ENCODE measurements around the gene CCDC71.

CCDC71 gene

DNA sequence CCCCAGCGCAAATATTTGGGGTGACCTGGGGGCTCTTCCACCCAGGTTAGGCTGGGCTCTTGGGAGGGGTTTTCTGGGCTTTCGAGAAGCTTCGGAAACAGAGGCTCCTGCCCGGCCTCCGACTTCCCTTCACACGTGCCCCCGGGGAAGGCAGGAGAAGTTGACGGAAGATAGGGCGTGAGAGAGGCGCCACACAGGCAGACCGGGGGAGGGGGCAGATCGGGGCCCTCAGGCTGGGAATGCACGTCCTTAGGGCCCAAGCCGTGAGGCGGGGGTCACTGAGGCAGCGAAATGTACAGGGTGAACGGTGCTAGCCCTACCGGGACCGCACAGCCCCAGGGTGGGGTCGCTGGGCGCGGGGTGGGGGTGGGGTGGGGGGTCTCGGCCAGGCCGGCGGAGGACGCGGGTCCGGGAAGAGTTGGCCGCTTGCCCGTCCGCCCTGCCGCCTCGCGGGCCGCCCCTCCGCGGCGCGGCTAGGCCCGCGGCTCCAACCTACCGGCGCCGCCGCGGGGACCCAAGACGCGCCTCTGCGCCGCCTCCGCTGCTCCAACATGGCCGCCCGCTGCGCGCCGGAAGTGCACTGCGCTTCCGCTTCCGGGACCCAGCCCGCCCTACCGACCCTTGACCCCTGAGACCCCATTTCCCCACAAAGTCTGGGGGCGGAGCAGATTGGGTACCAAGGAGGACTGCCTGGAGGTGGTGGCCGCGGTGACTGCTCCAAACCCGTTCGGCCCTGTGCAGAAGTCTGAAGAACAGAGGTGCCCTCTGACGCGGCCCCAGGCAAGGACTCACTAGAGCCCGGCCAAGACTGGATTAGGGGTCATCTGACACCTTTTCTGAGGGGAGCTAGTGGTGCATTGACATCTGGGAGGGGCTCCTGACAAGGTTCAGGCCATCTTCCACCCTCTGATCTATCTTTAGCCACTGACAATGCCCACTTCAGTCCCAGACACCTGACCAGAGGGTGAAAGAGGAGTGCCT, at the start of gene CCDC71:
Gene CCDC71 (minus strand): TSS at position 561 of the 981 bp plus-strand sequence. CDS start 2,123 bp downstream, outside the sequence.
- FAIRE-seq, result peak; percentile 82
- peak; percentile 91 for DNase-seq (ENCODE audit: low spot score)

GRCh38 chr3:49213998-49214397, 47.9 kb upstream of the CCDC71 start:
- FAIRE-seq (no peak), DNase-seq (ENCODE audit: low spot score) (no peak)

GRCh38 chr3:49213541-49213943, 47.4 kb upstream of the CCDC71 start:
- FAIRE-seq, result no peak
- no peak for DNase-seq (ENCODE audit: low spot score)

DNA sequence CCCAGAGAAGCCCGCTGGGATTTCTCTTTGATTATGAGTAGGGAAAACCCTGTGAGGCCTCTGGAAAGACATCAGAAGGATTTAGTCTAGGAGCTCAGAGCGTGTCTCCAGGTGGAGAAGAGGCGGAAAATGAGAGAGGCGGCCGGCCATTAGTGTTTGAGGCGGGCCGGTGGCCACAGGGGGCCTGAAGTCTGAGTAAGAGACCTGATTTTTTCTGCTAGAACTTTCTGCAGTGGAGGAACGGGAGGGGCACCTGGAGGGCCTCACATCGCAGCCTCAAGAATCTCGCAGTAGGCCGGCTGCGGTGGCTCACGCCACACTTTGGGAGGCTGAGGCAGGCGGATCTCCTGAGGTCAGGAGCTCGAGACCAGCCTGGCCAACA, 33.8 kb upstream of the CCDC71 start:
- DNase-seq (ENCODE audit: low spot score) (peak; percentile 6), FAIRE-seq (no peak)

DNA sequence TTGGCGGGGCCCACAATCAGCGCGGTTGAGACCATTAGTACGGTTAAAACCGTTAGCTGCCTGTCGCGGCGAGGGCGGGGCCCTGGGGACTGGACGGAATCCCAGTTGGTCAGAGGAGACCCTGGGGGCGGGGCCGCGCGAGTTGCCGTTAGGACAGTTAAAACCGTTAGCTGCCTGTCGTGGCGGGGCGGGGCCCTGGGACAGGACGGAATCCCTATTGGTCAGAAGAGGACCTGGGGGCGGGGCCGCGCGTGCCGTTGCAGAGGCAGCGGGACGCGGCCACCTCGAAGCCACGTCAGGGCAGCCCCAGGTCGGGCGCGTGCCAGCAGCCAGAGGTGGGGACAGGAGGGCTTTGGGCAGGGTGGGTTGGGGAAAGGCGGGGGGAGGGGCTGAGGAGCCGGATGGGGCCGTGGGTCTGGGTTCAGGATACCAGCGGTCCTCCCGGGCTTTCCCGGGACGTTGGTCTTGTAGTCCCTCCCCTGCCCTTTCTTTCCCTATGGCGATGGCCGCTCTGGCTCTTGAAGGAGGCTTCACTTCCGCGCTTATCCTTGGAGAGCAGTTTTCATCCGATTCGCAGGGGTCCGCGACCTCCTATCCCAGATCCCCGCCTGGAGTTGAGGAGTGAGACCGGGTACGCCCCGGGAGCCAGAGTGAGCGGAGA, 33.2 kb upstream of the CCDC71 start:
- no peak for FAIRE-seq
- DNase-seq (ENCODE audit: low spot score), result peak; percentile 73

- DNase-seq (ENCODE audit: low spot score) (no peak), FAIRE-seq (no peak)
Measured at GRCh38 chr3:49198611-49199230, 32.6 kb upstream of the CCDC71 start.

DNA sequence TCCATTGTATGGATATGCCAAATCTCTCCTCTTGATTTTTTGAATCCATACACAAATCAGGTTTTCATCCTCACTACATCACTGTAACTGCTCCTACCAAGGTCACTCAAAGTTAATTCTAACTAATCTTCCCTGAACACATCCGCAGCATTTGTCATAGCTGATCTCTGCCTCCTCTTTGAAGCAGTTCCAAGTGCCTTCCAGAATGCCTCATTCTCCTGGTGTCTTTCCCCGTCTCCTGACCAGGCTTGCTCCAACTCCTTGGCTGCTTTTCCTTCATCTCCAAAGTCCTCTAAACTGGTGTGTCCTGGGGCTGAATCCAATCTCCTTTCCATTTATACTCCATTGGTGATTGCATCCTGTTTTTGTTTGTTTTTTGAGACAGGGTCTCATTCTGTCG, 32.0 kb upstream of the CCDC71 start:
- no peak for FAIRE-seq
- DNase-seq (ENCODE audit: low spot score), result no peak

DNA sequence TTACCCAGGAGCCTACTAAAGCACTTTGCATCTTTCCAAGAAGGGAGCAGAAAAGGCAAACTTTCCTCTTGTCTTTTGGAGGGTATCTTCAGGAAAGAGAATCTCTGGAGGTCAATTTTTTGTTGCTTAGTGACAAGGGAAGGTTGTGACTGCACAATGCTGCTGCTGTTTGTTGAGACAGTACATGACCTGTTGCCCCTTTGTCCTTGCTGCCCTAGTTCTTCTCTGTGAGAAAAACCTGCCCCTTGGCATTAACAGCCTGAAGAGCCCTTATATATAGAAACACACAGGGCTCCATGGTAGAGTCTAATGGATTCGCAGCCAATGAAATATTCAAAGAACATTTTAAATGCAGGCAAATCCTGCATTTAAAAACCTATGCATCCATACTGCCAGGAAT, 25.6 kb upstream of the CCDC71 start:
- no peak for DNase-seq (ENCODE audit: low spot score)
- no peak for FAIRE-seq

DNA sequence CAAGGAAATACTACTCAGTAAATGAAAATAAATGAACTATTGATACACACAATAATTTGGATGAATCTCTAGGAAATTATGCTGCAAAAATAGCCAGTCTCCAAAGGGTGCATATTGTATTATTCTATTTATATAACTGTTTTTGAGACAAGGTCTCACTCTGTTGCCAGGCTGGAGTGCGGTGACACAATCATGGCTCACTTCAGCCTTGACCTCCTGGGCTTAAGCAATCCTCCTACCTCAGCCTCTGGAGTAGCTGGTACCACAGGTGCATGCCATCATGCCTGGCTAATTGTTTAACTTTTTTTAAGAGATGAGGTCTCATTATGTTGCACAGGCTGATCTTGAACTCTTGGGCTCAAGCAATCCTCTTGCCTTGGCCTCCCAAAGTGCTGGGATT, 17.7 kb upstream of the CCDC71 start:
- DNase-seq (ENCODE audit: low spot score) (no peak), FAIRE-seq (no peak)

DNA sequence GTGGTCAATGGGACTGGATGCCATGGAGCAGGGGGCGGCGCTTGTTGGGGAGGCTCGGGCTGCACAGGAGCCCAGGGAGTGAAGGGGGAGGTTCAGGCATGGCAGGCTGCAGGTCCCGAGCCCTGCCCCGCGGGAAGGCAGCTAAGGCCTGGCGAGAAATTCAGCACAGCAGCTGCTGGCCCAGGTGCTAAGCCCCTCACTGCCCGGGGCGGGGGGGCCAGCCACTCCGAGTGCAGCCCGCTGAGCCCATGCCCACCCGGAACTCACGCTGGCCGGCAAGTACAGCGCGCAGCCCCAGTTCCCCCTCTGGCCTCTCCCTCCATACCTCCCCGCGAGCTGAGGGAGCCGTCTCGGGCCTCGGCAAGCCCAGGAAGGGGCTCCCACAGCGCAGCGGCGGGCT, 16.6 kb upstream of the CCDC71 start:
- no peak for FAIRE-seq
- no peak for DNase-seq (ENCODE audit: low spot score)

GRCh38 chr3:49181351-49181750, 15.2 kb upstream of the CCDC71 start:
- no peak for FAIRE-seq
- no peak for DNase-seq (ENCODE audit: low spot score)

DNA sequence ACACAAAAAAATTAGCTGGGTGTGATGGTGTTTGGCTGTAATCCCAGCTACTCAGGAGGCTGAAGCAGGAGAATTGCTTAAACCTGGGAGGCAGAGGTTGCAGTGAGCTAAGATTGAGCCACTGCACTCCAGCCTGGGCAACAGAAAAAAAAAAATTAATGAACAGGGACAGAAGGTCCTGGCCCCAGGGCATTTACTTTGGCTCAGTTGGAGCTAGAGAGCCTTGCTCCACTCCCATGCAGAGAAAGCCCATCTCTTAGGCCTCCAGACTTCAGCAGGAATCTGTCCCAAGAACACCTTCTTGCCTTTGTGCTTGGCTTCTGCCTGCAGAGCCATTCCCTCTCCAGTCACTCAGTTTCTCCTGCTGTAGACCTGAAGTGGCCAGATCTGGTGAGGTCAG, 14.0 kb upstream of the CCDC71 start:
- DNase-seq (ENCODE audit: low spot score) (no peak), FAIRE-seq (no peak)

- FAIRE-seq, result no peak
- no peak for DNase-seq (ENCODE audit: low spot score)
Measured at GRCh38 chr3:49177073-49177472, 10.9 kb upstream of the CCDC71 start.

GRCh38 chr3:49175530-49175929, 9.4 kb upstream of the CCDC71 start:
- FAIRE-seq (no peak), DNase-seq (ENCODE audit: low spot score) (no peak)

DNA sequence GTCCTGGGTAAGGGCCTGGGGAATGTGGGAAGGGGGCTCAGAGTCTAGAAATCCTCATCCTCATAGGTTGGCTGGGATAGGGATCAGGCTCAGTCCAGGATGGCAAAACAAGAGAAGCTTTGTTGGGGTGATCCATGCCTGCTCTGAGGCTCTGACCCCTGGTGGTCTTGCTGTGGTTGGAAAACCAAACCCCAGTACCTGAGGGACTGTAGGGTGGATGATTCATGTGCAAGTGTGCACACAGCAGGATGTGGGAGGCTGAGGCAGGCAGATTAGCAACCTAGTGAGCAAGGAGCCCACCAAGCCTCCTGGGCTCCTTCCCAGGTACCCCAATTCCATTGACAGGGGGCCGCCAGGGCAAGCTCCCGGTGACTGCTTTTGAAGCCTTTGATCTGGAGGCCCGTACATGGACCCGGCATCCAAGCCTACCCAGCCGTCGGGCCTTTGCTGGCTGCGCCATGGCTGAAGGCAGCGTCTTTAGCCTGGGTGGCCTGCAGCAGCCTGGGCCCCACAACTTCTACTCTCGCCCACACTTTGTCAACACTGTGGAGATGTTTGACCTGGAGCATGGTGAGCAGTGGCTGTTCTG, 8.4 kb upstream of the CCDC71 start:
- no peak for FAIRE-seq

GRCh38 chr3:49173792-49174170, 7.7 kb upstream of the CCDC71 start:
- DNase-seq (ENCODE audit: low spot score) (no peak), FAIRE-seq (no peak)

More for the DNA sequence above, 8.4 kb upstream of the CCDC71 start:
- DNase-seq (ENCODE audit: low spot score), result no peak

DNA sequence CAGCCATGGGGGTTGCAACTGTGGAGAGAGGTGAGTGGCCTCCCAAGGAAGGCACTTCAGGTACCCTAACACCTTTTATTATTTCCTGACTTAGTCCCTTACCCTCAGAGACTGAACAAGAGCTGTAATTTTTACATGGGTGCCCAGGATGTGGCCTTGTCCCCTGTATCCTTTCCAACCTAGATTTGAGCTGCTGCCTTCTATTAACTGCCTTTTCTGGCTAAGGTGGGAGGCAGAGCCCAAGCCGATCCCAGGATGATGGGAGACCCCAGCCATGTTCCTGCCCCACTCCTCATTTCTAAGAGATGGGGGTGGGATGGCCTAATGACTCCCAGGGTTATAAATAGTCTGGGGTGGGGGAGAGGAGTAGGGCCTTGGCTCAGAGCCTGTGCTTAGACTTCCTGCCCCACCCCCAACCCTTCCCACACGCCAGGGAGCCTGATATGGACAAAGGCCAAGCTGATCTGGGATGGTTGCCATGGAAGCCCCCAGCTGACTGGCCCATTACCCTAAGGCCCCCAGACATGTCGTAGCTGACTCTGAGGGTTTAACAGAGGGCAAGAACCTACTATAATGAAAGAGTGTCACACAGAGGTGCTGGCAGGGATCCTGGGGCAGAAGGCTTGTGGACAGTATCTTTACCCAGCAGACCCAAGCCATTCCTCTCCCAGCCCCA, 7.1 kb upstream of the CCDC71 start:
- no peak for FAIRE-seq
- DNase-seq (ENCODE audit: low spot score), result peak; percentile 36

- FAIRE-seq (peak; percentile 59), DNase-seq (ENCODE audit: low spot score) (no peak)
Measured at GRCh38 chr3:49172551-49173041, 6.5 kb upstream of the CCDC71 start.

DNA sequence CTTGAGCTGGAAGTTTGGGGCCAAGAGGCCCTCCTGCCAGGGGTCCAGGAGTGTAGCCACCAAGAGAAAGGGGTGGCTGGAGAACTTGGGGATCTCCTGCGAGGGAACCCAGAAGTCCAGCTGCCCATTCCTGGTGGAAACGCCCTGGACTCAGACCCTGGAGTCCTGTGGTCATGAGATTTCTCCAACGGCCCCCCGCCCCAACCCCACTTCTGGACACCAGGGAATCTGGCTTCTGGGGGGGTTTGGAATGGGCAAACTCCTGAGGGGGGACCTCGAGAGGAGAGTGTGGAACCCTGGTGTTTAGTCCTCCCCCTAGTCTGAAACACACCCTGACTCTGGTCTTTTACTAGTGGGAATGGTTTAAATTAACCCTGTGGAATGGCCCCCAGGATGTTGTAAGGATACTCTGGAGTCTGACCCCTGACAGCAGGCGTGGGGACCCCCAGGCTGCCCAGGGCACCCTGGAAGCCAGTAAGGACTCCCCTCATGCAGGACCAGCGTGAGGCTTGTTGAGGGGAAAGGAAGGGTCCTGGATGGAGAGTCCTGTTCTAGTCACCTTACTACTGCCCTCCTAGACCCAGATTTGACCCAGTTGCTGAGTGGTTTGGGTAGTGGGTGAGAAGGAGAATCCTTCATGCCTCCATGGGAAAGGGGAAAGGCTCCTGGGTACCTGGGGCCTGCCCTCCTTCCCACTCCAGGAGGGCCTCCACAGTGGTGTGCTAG, 5.8 kb upstream of the CCDC71 start:
- no peak for FAIRE-seq
- DNase-seq (ENCODE audit: low spot score), result no peak

- DNase-seq (ENCODE audit: low spot score) (peak; percentile 91), FAIRE-seq (peak; percentile 91)
Measured at GRCh38 chr3:49171119-49171774, 5.1 kb upstream of the CCDC71 start, which contains the start of gene KLHDC8B. TSS of gene KLHDC8B (plus strand) at chr3:49171598. CDS start at chr3:49172770, 1,172 bp downstream.
